Gastroesophageal sphincter (tissue), 4 donors: ENCODE measurements around the gene PPM1J. TPM values are rescaled to one million over a fixed set of nuclear protein-coding genes. Genes with fewer than 3 reads are reported as not detected.
A peak's percentile ranks its signal among the peaks of the same experiment; 100 is the strongest.

Experiments used
- ATAC-seq: fragments of 150-250 bp; one replicate; pipeline ENCODE4 v1.9.1; 2016; ENCODE audit warnings: mild to moderate bottlenecking, moderate library complexity
- H3K27ac ChIP-seq, 4 donors: fragments of 200-600 bp; sonication (generic) in 3 of 4; 1 replicate in 3 of 4; 2 replicates in 1 of 4; pipeline ENCODE4 v1.5.1; 2016 to 2019
- H3K27me3 ChIP-seq: fragments of 200-600 bp; sonication (generic); one replicate; pipeline ENCODE4 v1.5.1; 2019
- H3K36me3 ChIP-seq, 2 donors: fragments of 200-600 bp; sonication (generic); one replicate each; pipeline ENCODE4 v1.5.1; 2019; ENCODE audit warnings: control low read depth in 1 of 2
- H3K4me1 ChIP-seq, 3 donors: fragments of 200-600 bp; sonication (generic); 1 replicate in 2 of 3; 2 replicates in 1 of 3; pipeline ENCODE4 v1.5.1; 2016 to 2019; ENCODE audit warnings: control low read depth in 2 of 3
- H3K4me3 ChIP-seq, 2 donors: fragments of 200-600 bp; sonication (generic); one replicate each; pipeline ENCODE4 v1.5.1; 2019; ENCODE audit warnings: mild to moderate bottlenecking in 1 of 2, moderate library complexity in 1 of 2
- H3K9me3 ChIP-seq, 3 donors: fragments of 200-600 bp; sonication (generic); one replicate each; pipeline ENCODE4 v1.5.1; 2017 to 2019; ENCODE audit warnings: control low read depth in 2 of 3
- EP300 ChIP-seq: sonication (generic); formaldehyde crosslinking; IDR thresholded peaks from one replicate; pipeline ENCODE4 v1.6.1; 2017; ENCODE audit warnings: antibody characterized with exemption, mild to moderate bottlenecking
- POLR2A ChIP-seq, 2 donors: fragments of 450-650 bp; IDR thresholded peaks; one replicate each; pipeline ENCODE4 v1.6.1; 2017; ENCODE audit warnings: antibody characterized with exemption in 2 of 2, mild to moderate bottlenecking in 2 of 2, moderate library complexity in 1 of 2
- POLR2AphosphoS5 ChIP-seq: sonication (generic); formaldehyde crosslinking; IDR thresholded peaks from one replicate; pipeline ENCODE4 v1.6.1; 2017; ENCODE audit warnings: antibody characterized with exemption
- WGBS, 2 donors: methylation state at CpG; one replicate each; pipeline ENCODE4 v1.1.5; 2018; ENCODE audit warnings: low coverage in 1 of 2; 5-methylcytosine and 5-hydroxymethylcytosine counted together
- total RNA-seq, 4 donors: library from RNA; depleted of rRNA; stranded (reverse); fragments of >200 nt; gene quantifications; one replicate each; pipeline ENCODE4 v1.1.0, GENCODE V29; 2016
- TF ChIP-seq, protein P1 (sequence below), 4 experiments: fragments of 200-600 bp in 2 of 4; fragments of 450-650 bp in 2 of 4; sonication (generic) in 1 of 4; IDR thresholded peaks; one replicate each; pipeline ENCODE4 v1.5.1; 2017 to 2019; ENCODE audit warnings: antibody characterized with exemption in 4 of 4, mild to moderate bottlenecking in 2 of 4, moderate library complexity in 2 of 4

Gene PPM1J
- total RNA-seq, 4 donors from 2014 or later: 0.35 to 2.8 (median 1.7) TPM

DNA sequence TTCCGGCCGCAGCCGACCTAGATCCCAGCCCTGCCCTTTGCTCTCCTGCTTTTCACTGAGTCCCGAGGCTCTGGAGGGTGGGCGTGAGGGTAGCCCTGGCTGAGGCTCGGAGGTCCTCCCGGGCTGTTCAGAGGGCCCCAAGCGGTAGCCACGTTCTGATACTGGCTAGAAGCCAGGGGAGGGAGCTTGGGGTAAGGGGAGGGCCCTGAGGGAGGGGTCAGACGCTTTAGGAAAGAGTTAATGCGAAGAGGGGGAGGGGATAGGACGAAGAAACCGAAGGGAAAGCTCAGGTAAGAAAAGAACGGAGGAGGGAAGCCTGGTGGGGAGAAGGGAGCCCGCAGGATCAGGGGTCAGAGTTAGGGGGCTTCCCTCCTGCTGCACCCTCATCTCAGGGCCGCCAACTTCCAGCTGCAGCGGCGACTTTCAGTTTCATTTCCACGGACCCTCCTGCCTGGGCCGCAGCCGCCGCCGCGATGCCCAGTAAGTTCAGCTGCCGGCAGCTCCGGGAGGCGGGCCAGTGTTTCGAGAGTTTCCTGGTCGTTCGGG lies 40.6 kb downstream of the PPM1J start, which contains the start of gene MOV10:
TSS of gene MOV10 (plus strand) at position 220 of the 546 bp plus-strand sequence. CDS start at position 474, 254 bp downstream.
- Histone ChIP-seq H3K27me3 (no peaks in the 10 kb centered on the region), H3K27ac (peak within 1 kb of the TSS; percentile 77 to 98 (median 94)), H3K4me3 (peak within 1 kb of the TSS; percentile 94), H3K4me1 (peaks cover 3 to 38% (median 9%) of the 10 kb centered on the region in 3 donors), H3K9me3 (no peaks in the 10 kb centered on the region), H3K36me3 (peaks cover 0 to 25% of the 10 kb centered on the region in 2 donors)
- WGBS, 2 donors: 0% methylated on average over 5 of the region's 30 CpGs
- TF ChIP-seq POLR2AphosphoS5 (peak; percentile 42), EP300 (no peak), POLR2A (IDR thresholded peaks at IDR 0.05) (no peak)
- ATAC-seq: peak; percentile 75

DNA sequence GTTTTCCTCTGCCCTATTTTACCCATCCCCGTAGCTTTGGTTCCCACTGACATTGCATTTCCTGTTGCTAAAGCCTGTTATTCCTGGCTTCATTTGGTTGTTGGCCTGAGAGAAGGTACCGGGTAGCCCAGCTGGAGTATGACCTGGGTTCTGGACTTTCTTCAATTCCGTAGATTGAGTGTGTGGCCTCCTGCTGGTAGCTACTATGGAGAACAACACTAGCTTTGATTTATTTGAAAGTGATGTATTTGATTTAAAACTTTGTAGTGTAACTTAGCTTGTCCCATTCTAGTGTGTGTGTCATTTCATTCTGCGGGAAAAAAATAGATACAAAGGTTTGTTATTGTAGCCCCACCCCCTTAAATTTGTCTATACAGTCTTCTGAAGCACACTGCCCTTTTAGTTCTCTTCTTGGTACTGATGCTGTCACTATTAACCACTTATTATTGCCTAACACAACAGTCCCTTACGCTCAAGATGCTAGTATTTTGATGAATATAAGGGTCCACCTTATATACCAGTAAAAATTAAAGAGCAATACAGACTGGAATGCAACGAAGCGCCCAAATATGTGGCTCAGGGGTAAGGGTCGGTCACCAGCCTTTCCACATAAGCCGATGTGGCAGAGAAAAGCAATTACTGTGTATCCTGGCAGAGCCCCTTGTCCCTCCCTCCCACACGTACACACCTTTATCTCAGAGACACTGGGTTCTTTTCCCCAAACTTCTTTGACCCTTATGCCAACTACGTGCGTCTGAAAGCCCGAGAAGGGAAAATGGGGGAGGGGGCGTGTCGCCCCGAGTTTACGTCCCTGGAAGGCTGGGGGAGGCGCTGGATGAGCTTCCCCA lies 41.3 kb downstream of the PPM1J start:
- TF ChIP-seq EP300: no peak
- TF ChIP-seq, protein P1, sequence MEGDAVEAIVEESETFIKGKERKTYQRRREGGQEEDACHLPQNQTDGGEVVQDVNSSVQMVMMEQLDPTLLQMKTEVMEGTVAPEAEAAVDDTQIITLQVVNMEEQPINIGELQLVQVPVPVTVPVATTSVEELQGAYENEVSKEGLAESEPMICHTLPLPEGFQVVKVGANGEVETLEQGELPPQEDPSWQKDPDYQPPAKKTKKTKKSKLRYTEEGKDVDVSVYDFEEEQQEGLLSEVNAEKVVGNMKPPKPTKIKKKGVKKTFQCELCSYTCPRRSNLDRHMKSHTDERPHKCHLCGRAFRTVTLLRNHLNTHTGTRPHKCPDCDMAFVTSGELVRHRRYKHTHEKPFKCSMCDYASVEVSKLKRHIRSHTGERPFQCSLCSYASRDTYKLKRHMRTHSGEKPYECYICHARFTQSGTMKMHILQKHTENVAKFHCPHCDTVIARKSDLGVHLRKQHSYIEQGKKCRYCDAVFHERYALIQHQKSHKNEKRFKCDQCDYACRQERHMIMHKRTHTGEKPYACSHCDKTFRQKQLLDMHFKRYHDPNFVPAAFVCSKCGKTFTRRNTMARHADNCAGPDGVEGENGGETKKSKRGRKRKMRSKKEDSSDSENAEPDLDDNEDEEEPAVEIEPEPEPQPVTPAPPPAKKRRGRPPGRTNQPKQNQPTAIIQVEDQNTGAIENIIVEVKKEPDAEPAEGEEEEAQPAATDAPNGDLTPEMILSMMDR (IDR thresholded peaks at IDR 0.05): peak; percentile 24 to 61 (median 57)
- TF ChIP-seq POLR2A (IDR thresholded peaks at IDR 0.05): no peak
- peak; percentile 4 for TF ChIP-seq POLR2AphosphoS5
- ATAC-seq: peak; percentile 55
- no peaks in the 10 kb centered on the region for H3K27me3 ChIP-seq
- H3K4me1 ChIP-seq: peaks cover 3 to 38% (median 9%) of the 10 kb centered on the region in 3 donors
- peak overlapping the region; percentile 94 for H3K4me3 ChIP-seq
- H3K36me3 ChIP-seq: peaks cover 0 to 32% of the 10 kb centered on the region in 2 donors
- WGBS, 2 donors: 6 to 9% methylated on average over 5 to 10 of the region's 18 CpGs
- H3K9me3 ChIP-seq: no peaks in the 10 kb centered on the region
- H3K27ac ChIP-seq: peak overlapping the region; percentile 77 to 98 (median 94)

DNA sequence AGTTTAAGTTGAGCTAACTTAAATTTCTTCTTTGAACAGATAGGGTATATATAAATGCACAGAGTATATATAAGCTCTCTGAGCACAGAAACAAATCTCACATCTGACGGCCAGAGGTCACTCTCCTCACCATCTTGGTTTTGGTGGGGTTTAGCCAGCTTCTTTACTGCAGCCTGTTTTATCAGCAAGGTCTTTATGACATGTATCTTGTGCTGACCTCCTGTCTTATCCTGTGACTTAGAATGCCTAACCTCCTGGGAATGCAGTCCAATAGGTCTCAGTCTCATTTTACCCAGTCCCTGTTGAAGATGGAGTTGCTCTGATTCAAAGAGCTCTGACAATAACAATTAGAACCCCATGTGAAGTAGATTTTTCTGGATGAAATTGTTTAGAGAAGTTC lies 42.3 kb downstream of the PPM1J start:
- peak overlapping the region in 2 of 4 donors; percentile 96 to 98 for H3K27ac ChIP-seq
- WGBS, 2 donors: 75 to 80% methylated on average over 1 of the region's 1 CpG
- peaks cover 3 to 37% (median 9%) of the 10 kb centered on the region in 3 donors for H3K4me1 ChIP-seq
- ATAC-seq: no peak
- peaks cover 0 to 42% of the 10 kb centered on the region in 2 donors for H3K36me3 ChIP-seq
- no peaks in the 10 kb centered on the region for H3K27me3 ChIP-seq
- no peak for TF ChIP-seq EP300
- TF ChIP-seq POLR2A (IDR thresholded peaks at IDR 0.05): no peak
- no peak for TF ChIP-seq POLR2AphosphoS5
- TF ChIP-seq, protein P1 (IDR thresholded peaks at IDR 0.05): no peak
- no peak overlapping the region for H3K4me3 ChIP-seq
- no peaks in the 10 kb centered on the region for H3K9me3 ChIP-seq

DNA sequence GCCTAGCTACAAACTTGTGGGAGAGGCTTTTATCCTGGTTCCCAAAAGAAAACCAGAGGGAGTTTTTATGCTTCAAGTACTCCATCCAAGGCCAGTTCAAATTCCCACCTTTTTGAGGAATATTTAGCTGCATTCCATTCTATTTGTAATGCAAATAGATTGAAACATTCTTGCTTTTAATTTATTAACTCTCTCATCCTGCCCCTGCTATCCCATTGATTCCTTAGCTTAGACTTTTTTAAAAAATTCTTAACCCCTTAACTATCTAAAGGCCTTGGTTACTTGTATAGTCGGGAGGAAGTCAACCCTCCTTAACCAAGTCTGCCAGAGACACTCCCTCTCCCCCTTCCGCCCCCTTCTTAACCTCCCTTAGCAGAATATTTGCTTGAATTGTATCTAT lies 43.1 kb downstream of the PPM1J start:
- Histone ChIP-seq H3K4me1 (peaks cover 3 to 31% (median 9%) of the 10 kb centered on the region in 3 donors), H3K9me3 (no peaks in the 10 kb centered on the region), H3K4me3 (no peak overlapping the region), H3K36me3 (peaks cover 0 to 50% of the 10 kb centered on the region in 2 donors), H3K27ac (no peak overlapping the region), H3K27me3 (no peaks in the 10 kb centered on the region)
- TF ChIP-seq POLR2A (IDR thresholded peaks at IDR 0.05): no peak
- no peak for TF ChIP-seq POLR2AphosphoS5
- TF ChIP-seq, protein P1 (IDR thresholded peaks at IDR 0.05): no peak
- TF ChIP-seq EP300: no peak
- WGBS, 2 donors: 62 to 93% methylated on average over 2 of the region's 2 CpGs
- ATAC-seq: no peak

DNA sequence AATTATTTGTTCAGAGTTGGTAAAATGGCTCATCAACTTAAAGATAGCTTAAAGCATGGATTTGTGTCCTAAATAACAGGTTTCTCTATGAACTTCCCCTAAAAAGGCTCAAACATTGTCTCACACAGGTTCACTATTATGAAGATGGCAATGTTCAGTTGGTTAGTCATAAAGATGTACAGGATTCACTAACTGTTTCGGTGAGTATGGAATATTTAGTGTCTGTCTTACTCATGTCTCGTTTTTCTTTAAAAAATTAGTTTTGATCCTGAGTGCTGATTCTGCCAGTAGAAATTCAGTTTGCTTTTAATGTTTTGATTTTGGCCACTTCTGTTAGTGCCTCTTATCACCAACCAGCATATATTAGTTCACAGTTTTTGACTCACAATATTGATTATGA lies 48.2 kb downstream of the PPM1J start:
- Histone ChIP-seq H3K4me3 (no peak overlapping the region), H3K27ac (no peak overlapping the region), H3K27me3 (no peaks in the 10 kb centered on the region), H3K9me3 (no peaks in the 10 kb centered on the region), H3K4me1 (no peaks in the 10 kb centered on the region), H3K36me3 (peaks cover 0 to 99% of the 10 kb centered on the region in 2 donors)
- 93 to 95% methylated on average over 2 of the region's 2 CpGs for WGBS, 2 donors
- no peak for ATAC-seq
- TF ChIP-seq POLR2AphosphoS5: no peak
- no peak for TF ChIP-seq EP300
- TF ChIP-seq POLR2A (IDR thresholded peaks at IDR 0.05): no peak
- TF ChIP-seq, protein P1 (IDR thresholded peaks at IDR 0.05): no peak
